ENCODE measurements around the gene SMARCD2.
"Not testable (repeated sequence)": the region's sequence is repeated elsewhere in the genome, so short reads cannot be mapped to it uniquely, and the experiment has no call there.

SMARCD2 gene

DNA sequence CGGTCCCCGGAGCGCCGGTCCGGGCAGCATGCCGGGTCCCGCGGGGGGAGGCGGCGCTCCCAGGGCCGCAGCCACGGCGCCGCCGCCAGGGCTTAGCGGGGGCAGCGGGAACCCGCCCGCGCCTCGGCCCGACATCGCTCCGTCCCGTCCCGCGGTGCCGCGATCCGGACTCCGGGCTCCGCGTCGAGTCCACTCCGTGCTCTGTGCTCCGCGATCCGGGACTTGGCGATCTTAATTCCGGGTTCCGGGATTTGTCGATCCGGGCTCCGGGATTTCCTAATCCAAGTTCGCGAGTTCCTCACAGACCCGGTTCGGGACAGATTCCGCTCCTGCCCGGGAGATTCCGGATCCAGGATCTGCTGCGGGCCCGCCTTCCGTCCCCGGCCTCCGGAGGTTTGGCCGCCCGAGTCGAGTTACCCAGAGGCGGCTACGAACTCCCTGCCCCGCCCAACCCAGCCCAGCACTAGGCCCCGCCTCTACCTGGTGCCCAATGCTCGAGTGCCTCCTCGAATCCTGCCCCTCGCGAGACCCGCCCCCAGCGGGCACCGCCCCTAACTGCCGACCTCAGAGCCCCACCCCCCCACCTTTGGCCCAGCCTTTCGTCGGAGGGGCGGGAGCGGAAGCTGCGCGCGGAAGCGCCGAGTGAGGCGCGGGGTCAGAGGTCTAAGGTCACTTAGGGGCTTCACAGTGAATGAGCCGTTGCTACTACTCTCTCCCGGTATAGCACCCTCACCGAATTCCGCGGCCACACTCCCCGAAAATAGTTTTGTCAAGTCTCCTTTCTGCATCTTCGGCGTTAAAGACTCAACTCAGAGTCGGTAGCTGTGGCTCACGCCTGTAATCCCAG is at the start of gene SMARCD2:
Gene SMARCD2, minus strand, starts transcription at position 146 of the 847 bp plus-strand sequence. Its CDS starts 11 bp downstream, at position 135.
- peak; percentile 99 for DNase-seq

DNA sequence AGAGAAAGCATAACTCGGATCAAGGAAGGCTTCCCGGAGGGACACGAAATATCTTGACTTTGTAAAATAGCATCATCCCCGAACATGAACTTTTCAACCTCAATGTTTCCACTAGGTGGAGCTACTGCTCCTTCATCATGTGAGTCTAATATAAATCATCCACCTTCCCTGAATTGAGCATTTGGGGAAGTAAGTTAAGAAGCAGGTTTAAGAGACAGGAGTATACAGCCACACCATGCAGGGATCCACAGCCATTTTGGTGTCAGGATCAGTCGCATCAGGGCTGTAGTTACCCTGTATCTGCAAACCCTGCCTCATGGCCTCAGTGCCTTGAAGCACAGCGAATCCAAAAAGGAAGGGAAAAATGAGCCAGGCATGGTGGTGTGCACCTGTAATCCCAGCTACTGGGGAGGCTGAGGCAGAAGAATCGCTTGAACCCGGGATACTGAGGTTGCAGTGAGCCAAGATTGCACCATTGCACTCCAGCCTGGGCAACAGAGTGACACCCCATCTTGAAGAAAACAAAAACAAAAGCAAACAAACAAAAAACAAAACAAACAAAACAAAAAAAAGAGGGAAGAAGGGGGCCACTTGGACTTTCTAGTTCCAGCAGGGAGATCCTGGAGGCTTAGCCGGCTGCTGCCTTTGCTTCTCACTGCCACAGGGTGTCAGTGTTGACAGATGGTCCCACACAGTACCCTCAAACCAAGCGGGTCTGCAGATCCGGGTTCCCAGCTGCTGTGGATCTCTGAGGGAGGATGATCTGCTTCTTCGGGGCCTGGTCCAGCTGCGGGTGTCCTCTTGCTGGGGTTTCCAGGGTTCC is 46.8 kb upstream of the SMARCD2 start:
- DNase-seq, result peak; percentile 43

DNA sequence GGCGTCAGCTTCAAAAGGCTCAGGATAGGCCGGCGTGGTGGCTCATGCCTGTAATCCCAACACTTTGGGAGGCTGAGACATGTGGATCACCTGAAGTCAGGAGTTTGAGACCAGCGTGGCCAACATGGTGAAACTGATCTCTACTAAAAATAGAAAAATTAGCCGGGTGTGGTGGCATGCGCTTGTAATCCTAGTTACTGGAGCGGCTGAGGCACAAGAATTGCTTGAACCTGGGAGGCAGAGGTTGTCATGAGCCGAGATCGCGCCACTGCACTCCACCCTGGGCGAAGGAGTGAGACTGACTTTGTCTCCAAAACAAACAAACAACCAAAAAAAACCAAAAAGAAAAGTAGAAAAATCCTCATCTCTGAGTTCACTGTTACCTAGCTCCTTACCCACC is 42.6 kb upstream of the SMARCD2 start:
- DNase-seq, result not testable (repeated sequence)

DNA sequence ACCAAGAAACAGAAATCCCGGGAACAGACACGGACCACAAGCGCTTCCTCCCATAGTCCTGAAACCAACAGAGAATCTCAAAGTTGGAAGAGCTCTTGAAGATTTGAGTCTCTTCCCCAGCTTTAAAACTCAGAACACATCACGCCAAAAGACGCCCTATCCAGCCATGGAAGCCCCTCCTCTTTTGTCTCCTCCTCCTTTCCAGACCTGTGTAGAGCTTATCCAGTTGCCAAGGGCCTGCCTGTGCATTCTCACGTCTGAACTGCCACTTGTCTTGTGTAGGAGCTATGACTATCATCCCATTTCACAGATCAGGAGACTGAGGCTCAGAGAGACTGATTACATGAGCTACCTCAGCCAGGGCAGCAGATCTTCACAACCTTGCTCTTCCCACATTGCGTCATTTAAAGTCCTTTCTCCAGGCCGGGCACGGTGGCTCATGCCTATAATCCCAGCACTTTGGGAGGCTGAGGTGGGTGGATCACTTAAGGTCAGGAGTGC is 40.2 kb upstream of the SMARCD2 start:
- not testable (repeated sequence) for DNase-seq

DNA sequence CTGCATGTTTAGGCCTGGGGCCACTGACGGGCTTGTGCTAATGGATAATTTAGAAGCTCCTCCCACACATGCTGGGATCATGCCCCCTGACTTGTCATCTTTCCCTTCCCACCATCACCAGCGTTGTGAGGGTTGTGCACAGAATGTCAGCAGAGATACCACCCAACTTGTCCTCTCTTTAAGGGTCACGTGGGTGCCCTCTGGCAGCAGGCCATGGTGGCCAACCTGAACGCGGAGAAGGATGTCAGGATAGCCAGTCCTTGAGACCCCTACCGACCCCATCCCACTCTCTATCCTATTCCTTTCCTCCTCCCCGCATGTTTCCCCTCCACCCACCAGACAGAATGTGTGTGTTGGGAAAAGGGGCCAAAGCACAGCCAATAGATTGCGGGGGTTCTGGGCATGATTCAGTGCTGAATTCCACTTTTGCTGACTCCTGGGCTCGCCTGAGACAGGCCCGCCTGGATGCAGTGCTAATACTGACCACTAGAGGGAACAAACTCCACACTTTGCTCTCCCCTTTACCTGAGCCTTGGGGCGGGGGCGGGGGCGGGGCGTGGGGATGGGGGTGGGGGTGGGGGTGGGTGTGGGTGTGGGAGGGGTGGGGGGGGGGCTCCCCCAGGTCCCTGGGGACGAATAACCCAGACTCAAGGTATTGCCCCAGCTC is 39.6 kb upstream of the SMARCD2 start, which contains the start of gene GH2:
Gene GH2, minus strand, starts transcription at position 10 of the 667 bp plus-strand sequence. CDS start 143 bp downstream, outside the sequence.
- DNase-seq, result peak; percentile 51

DNA sequence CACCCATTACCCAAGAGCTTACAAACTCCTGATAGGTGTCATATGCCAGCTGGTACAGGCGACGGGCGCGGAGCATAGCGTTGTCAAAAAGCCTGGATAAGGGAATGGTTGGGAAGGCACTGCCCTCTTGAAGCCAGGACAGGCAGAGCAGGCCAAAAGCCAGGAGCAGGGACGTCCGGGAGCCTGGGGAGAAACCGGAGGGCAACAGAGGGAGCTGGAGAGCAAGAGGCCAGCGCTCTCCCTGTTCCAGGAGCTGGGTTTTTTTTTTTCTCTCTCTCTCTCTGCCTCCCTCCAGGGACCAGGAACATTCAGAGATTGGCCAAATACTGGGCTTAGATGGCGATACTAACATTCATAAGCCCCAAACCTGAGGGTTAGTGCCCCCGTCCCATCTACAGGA is 38.9 kb upstream of the SMARCD2 start:
- not testable (repeated sequence) for DNase-seq

DNA sequence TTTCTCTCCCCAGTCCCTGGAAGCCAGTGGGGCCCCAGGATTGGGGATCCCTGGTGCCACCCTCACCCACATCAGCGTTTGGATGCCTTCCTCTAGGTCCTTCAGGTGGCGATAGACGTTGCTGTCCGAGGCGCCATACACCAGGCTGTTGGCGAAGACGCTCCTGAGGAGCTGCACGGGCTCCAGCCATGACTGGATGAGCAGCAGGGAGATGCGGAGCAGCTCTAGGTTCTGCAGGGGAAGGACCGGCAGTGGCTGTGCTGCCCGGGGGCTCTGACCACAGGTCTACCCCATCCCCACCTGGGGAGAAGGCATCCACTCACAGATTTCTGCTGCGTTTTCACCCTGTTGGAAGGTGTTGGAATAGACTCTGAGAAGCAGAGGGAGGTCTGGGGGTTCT is 38.2 kb upstream of the SMARCD2 start:
- DNase-seq, result no peak

DNA sequence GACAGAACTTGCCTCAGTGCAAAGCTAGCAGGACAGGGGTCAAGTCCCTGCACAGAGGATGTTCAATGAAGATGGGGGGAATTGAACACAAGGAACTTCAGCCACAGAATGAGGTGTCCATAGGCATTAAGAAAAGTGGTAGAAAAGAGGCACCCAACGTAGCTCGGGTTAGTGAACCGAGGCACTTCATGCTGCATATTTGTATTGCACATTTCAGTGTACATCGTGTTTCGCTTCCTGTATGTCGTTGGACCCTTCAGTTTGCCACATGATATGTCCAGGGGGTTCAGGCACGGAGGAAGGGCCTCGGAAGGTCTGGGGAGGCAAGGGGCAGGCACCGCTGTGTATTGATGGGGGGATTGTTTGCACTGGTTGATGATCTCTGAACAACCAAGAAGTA is 35.9 kb upstream of the SMARCD2 start:
- not testable (repeated sequence) for DNase-seq

DNA sequence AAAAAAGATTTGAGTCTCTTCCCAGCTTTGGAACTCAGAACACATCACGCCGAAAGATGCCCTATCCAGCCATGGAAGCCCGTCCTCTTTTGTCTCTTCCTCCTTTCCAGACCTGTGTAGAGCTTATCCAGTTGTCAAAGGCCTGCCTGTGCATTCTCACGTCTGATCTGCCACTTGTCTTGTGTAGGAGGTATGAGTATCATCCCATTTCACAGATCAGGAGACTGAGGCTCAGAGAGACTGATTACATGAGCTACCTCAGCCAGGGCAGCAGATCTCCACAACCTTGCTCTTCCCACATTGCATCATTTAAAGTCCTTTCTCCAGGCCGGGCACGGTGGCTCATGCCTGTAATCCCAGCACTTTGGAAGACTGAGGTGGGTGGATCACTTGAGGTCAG is 32.2 kb upstream of the SMARCD2 start:
- DNase-seq, result not testable (repeated sequence)

DNA sequence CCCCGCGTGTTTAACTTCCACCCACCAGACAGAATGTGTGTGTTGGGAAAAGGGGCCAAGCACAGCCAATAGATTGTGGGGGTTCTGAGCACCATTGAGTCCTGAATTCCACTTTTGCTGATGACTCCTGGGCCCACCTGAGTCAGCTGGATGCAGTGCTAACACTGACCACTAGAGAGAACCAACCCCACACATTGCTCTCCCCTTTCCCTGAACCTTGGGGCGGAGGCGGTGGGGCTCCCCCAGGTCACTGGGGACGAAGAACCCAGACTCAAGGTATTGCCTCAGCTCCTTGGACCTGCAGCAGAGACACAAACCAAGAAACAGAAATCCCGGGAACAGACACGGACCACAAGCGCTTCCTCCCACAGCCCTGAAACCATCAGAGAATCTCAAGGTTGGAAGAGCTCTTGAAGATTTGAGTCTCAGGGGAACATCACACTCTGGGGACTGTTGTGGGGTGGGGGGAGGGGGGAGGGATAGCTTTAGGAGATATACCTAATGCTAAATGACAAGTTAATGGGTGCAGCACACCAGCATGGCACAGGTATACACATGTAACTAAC is 31.7 kb upstream of the SMARCD2 start:
- not testable (repeated sequence) for DNase-seq

DNA sequence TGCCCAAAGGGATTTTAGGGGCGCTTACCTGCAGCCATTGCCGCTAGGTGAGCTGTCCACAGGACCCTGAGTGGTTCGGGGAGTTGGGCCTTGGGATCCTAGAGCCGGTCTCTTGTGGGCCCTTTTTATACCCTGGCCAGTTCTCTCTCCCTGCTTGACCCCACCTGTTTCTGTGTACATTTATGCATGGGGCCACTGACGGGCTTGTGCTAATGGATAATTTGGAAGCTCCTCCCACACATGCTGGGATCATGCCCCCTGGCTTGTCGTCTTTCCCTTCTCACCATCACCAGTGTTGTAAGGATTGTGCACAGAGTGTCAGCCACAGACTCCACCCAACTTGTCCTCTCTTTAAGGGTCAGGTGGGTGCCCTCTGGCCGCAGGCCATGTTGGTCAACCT is 31.1 kb upstream of the SMARCD2 start, which contains the start of gene CSH2:
Gene CSH2, minus strand, starts transcription at position 101 of the 400 bp plus-strand sequence. Its CDS starts 63 bp downstream, at position 38.
- DNase-seq, result not testable (repeated sequence)

DNA sequence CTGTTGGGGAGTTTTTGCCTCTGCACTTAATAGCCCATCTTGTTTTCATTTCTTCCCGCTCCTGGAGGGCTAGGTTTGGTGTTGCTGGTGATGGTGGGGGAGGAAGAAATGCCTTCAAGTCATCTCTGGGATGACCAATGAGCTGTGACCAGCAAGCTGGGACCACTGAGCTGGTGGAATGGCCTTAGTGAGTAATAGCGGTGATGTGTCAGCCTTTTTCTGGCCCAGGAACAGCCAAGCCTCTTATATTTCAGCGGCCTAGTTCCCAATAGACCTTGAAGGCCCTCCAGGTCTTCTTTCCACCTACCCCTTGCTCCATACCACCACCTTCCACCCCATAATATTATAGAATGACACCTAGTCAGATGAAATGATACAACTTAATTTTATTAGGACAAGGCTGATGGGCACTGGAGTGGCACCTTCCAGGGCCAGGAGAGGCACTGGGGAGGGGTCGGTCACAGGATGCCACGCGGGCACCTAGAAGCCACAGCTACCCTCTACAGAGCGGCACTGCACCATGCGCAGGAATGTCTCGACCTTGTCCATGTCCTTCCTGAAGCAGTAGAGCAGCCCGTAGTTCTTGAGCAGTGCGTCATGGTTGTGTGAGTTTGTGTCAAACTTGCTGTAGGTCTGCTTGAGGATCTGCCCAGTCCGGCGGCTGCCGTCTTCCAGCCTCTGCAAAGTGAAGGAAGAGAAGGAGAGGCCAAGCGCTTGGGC is 29.3 kb upstream of the SMARCD2 start:
- DNase-seq, result not testable (repeated sequence)

DNA sequence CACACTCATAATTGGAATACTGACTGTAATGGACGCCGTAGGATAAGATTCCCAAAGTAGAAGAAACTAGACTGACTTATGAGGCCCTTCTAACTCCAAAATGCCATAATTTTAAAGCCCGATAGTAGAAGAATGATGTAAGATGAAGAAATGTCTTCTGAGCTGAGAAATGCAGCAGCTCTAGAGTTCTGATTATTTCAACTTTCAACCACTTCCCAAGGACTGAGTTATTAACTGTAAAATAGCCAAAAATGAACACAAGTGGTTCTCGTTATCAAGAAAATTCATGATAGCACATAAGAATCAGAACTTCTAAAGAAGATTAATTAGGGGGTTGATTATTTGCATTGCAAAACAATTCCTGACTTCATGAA is 27.8 kb upstream of the SMARCD2 start:
- DNase-seq, result not testable (repeated sequence)

DNA sequence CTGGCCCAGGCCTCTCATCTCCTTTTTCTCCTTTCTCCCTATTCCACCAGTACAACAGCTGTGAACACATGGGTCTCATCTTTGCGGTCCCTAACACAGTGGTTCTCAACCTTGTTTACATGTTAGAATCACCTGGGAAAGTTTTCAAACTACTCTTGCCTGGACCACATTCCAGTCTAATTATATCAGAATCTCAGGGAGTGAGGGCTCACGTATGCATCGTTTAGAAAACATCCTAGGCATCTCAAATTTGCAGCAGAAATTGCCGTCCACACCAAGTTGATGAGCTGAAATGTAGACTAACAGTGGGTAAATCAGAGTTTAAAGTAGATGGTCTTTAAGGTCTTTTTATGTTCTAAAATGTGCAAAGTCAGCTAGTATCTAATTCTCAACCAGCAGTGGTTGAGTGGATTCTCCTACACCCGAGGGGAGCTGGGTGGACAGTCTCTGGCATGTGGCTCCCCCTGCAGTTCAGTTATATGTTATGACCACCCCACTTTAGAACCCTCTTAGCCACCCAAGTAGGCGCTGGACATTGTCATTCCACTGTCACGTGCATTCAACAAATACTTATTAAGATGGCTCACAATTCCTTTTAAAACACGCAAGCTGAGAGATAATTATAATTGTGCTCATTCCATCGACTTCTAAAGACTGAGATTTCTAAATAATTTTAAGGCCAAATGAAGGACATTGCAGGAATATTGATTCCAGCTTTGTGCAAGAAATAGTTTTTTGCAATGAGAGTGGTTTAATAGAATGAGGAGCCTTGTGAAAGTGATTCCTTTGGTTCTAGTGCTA is 27.2 kb upstream of the SMARCD2 start:
- DNase-seq, result not testable (repeated sequence)

DNA sequence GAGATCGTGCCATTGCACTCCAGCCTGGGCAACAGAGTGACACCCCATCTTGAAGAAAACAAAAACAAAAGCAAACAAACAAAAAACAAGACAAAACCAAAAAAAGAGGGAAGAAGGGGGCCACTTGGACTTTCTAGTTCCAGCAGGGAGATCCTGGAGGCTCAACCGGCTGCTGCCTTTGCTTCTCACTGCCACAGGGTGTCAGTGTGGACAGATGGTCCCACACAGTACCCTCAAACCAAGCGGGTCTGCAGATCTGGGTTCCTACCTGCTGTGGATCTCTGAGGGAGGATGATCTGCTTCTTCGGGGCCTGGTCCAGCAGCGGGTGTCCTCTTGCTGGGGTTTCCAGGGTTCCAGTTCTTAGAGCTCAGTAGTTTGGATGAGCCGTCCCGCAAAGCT is 24.1 kb upstream of the SMARCD2 start:
- not testable (repeated sequence) for DNase-seq

DNA sequence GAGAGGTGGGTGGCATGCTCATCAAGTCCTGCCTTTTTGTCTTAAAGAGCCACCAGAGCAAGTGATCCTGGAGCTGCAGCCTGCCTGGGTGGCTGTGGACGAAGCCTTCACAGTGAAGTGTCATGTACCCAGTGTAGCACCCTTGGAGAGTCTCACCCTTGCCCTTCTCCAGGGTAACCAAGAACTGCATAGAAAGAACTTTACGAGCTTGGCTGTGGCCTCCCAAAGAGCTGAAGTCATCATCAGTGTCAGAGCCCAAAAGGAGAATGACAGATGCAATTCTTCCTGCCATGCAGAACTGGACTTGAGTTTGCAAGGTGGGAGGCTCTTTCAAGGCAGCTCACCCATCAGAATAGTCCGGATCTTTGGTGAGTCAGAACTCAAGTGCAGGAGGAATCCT is 16.8 kb upstream of the SMARCD2 start:
- DNase-seq, result no peak

DNA sequence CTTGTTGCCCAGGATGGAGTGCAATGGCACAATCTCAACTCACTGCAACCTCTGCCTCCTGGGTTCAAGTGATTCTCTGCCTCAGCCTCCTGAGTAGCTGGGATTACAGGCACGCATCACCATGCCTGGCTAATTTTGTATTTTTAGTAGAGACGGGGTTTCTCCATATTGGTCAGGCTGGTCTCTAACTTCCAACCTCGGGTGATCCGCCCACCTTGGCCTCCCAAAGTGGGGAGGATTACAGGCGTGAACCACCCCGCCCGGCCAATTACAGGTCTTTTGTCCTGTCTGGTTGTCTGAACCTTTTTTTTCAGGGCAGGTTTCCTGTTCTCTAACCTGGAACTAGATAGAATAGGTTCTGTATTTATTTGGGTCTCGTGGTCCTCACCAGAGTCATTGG is 13.9 kb upstream of the SMARCD2 start:
- DNase-seq, result not testable (repeated sequence)

DNA sequence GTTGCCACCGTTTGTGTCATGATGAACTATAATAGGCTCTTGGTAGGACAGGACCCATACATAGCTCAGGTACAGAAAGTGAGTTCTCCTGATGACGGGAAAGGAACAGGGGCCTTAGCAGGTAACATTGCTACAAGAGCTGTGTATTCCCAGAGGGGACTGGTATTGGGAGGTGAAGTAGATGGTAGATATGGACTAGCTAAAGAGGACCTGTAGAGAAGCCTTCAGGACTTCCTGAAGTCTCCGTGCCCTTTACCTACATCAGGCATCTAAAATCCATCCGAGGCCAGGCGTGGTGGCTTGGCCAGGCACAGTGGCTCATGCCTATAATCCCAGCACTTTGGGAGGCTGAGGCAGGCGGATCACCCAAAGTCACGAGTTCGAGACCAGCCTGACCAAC is 12.7 kb upstream of the SMARCD2 start:
- no peak for DNase-seq

DNA sequence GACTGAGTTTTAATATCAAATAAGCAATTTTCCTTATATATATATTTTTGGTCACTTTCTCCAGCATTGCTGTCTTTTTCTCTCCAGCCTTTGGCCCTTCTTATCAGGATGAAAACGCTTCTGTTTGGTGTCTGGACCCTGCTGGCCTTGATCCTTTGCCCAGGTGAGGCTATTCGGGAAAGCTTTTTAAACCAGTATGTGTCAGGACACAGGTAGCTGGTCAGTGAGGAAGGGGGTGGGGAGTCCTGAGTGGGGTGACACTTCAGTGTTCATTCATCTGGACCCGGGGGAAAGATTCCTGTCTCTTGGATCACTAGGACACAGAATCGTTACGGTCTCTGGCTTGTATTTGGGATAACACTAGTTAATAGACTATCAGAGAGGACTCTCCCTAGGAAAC is 12.2 kb upstream of the SMARCD2 start:
- DNase-seq, result no peak

DNA sequence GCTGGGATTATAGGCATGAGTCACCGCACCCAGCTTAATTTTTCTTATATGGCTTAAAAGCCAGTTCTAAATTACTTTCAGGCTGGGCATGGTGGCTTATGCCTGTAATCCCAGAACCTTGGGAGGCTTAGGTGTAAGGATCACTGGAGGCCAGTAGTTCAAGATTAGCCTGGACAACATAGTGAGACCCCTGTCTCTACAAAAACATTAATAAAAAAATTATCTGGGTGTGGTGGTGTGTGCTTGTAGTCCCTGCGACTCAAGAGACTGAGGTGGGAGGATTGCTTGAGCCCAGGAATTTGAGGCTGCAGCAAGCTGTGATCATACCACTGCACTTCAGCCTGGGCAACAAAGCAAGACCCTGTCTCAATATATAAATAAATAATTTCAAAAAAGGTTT is 10.8 kb upstream of the SMARCD2 start:
- no peak for DNase-seq

DNA sequence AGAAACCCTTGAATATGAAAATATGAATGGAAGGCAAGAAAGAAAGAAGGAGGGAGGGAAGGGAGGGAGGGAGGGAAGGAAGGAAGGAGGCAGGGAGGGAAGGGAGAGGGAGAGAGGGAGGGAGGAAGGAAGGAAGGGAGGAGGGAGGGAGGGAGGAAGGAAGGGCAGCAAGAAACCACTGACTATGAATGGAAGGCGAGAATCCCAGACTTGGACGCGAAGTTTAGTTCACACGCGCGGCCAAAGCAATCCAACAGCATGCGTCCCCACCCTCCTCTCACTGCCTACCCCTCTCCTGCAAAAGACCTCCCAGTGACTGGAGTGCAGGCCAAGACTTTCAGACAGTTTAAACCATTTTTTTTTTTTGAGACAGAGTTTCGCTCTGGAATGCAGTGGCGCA is 7.9 kb upstream of the SMARCD2 start:
- no peak for DNase-seq

All from CD4-positive, alpha-beta T cell treated with Interleukin-4 for 4 hours (primary cell).